Measurements from ENCODE around the gene AEBP2.
"Not testable (repeated sequence)": the region's sequence is repeated elsewhere in the genome, so short reads cannot be mapped to it uniquely, and the experiment has no call there.

AEBP2 gene

DNA sequence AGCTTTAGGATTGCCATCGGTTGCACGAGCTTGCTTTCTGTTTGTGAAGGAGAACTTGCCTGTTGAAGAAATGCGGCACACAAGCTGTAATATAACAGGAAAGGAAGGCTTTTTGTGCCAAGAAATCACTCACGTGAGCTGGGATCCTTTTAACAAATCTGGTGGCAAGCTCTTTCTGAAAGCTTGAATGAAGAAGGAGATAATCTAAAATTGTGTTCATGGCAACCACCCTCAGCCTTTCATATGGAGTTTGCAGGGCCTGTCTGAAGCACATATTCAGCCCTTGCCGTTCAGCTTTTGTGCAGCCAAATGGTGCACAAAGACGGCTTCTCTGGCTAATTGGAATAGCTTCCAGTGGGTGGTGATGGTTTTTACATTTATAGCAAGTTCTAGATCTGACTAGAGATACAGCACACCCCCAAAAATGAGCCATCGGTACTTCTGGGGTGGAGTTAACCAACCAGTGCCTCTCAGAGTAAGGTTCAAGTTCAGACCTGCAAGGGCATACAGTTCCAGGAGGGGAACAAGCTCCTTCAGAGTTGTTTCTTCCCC lies 107.4 kb downstream of the AEBP2 start:
- H3K9me3 ChIP-seq (ENCODE audit: insufficient read depth, low read length): no peaks in the 10 kb centered on the region
- H3K79me2 ChIP-seq (ENCODE audit: low read length): no peaks in the 10 kb centered on the region
- no peak overlapping the region for H3K27ac ChIP-seq (ENCODE audit: low read length)
- H3K27me3 ChIP-seq (ENCODE audit: low read depth, low read length): no peaks in the 10 kb centered on the region
- no peak overlapping the region for H2AFZ ChIP-seq (ENCODE audit: low read depth, low read length)
- no peaks in the 10 kb centered on the region for H4K20me1 ChIP-seq (ENCODE audit: insufficient read depth, low read length)
- H3K4me1 ChIP-seq (ENCODE audit: low read length): no peaks in the 10 kb centered on the region
- H3K9ac ChIP-seq (ENCODE audit: low read length): no peak overlapping the region
- no peak overlapping the region for H3K4me3 ChIP-seq (ENCODE audit: low read length)
- TF ChIP-seq, protein P1, sequence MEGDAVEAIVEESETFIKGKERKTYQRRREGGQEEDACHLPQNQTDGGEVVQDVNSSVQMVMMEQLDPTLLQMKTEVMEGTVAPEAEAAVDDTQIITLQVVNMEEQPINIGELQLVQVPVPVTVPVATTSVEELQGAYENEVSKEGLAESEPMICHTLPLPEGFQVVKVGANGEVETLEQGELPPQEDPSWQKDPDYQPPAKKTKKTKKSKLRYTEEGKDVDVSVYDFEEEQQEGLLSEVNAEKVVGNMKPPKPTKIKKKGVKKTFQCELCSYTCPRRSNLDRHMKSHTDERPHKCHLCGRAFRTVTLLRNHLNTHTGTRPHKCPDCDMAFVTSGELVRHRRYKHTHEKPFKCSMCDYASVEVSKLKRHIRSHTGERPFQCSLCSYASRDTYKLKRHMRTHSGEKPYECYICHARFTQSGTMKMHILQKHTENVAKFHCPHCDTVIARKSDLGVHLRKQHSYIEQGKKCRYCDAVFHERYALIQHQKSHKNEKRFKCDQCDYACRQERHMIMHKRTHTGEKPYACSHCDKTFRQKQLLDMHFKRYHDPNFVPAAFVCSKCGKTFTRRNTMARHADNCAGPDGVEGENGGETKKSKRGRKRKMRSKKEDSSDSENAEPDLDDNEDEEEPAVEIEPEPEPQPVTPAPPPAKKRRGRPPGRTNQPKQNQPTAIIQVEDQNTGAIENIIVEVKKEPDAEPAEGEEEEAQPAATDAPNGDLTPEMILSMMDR (IDR thresholded peaks at IDR 0.05; ENCODE audit: low read depth, low read length): no peak
- TF ChIP-seq EZH2phosphoT487 (IDR thresholded peaks at IDR 0.05; ENCODE audit: low read depth): no peak
- no peak overlapping the region for H3K4me2 ChIP-seq (ENCODE audit: low read length)
- H3K36me3 ChIP-seq (replicated peaks; ENCODE audit: low read depth, low read length): no peaks in the 10 kb centered on the region

DNA sequence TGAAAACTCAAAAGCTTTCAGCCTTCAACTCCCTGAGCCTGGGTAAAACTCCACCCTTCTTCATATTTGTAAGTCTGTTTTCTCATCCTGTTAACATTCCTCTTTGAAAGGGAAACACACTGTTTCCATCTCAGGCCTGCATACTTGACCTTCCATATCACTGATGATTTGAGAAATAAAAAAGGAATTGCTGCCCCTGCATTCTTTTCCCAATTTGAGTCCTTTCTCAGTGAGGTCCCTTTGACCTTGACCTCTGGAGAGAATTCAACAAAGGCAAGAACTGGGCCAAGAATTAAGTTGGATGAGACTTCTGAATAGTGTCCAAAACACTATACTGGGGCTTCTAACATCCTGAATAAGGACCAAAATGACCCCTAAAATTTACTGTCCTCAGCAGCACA lies 108.0 kb downstream of the AEBP2 start:
- no peak overlapping the region for H3K4me2 ChIP-seq (ENCODE audit: low read length)
- no peaks in the 10 kb centered on the region for H3K36me3 ChIP-seq (replicated peaks; ENCODE audit: low read depth, low read length)
- H3K4me1 ChIP-seq (ENCODE audit: low read length): peaks cover under 1% of the 10 kb centered on the region

DNA sequence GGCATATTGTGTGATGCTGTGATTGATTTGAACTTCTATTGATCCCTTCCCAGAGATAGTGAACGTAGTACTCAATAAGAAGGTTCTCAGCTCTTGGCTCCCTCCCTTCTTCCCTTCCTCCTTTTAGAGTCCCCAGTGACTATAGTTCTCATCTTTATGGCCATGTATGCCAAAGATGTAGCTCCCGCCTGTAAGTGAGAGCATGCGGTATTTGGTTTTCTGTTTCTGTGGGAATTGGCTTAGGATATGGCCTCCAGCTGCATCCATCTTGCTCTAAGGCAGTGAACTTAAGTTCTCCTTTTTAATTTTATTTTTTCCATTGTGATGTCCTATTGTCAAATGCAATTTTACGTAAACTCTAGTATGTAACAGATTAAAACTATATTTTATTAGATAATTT lies 109.5 kb downstream of the AEBP2 start:
- Histone ChIP-seq H2AFZ (ENCODE audit: low read depth, low read length) (no peak overlapping the region), H3K4me1 (ENCODE audit: low read length) (peaks cover 4% of the 10 kb centered on the region), H3K9ac (ENCODE audit: low read length) (no peak overlapping the region), H3K4me2 (ENCODE audit: low read length) (no peak overlapping the region), H3K27ac (ENCODE audit: low read length) (no peak overlapping the region), H3K79me2 (ENCODE audit: low read length) (no peaks in the 10 kb centered on the region), H3K9me3 (ENCODE audit: insufficient read depth, low read length) (no peaks in the 10 kb centered on the region), H3K36me3 (replicated peaks; ENCODE audit: low read depth, low read length) (peaks cover 2% of the 10 kb centered on the region), H4K20me1 (ENCODE audit: insufficient read depth, low read length) (no peaks in the 10 kb centered on the region), H3K4me3 (ENCODE audit: low read length) (no peak overlapping the region), H3K27me3 (ENCODE audit: low read depth, low read length) (no peaks in the 10 kb centered on the region)
- TF ChIP-seq, protein P1 (IDR thresholded peaks at IDR 0.05; ENCODE audit: low read depth, low read length): no peak
- TF ChIP-seq EZH2phosphoT487 (IDR thresholded peaks at IDR 0.05; ENCODE audit: low read depth): no peak

More for the DNA sequence above, 108.0 kb downstream of the AEBP2 start:
- no peaks in the 10 kb centered on the region for H4K20me1 ChIP-seq (ENCODE audit: insufficient read depth, low read length)
- no peak overlapping the region for H3K9ac ChIP-seq (ENCODE audit: low read length)
- TF ChIP-seq, protein P1 (IDR thresholded peaks at IDR 0.05; ENCODE audit: low read depth, low read length): no peak
- no peak for TF ChIP-seq EZH2phosphoT487 (IDR thresholded peaks at IDR 0.05; ENCODE audit: low read depth)
- no peak overlapping the region for H2AFZ ChIP-seq (ENCODE audit: low read depth, low read length)
- H3K79me2 ChIP-seq (ENCODE audit: low read length): no peaks in the 10 kb centered on the region
- H3K9me3 ChIP-seq (ENCODE audit: insufficient read depth, low read length): no peaks in the 10 kb centered on the region
- no peak overlapping the region for H3K27ac ChIP-seq (ENCODE audit: low read length)
- no peak overlapping the region for H3K4me3 ChIP-seq (ENCODE audit: low read length)
- no peaks in the 10 kb centered on the region for H3K27me3 ChIP-seq (ENCODE audit: low read depth, low read length)

DNA sequence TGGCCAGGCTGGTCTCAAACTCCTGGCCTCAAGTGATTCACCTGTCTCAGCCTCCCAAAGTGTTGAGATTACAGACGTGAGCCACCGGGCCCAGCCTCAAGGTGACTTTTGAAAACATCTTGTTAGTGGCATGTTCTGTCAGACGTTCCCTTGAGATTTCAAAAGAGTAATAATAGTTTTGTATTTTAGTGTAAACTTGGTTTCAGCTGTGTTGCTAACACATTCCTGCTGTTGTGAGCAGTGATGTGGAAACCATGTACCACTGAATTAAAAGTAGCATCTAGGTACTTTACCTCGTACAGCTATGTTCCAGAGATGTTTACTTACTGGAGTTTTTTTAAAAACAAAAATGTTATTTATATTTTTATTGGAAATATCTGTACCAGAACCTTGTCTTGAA lies 111.3 kb downstream of the AEBP2 start:
- Histone ChIP-seq H3K9me3 (ENCODE audit: insufficient read depth, low read length) (no peaks in the 10 kb centered on the region), H3K9ac (ENCODE audit: low read length) (no peak overlapping the region), H3K79me2 (ENCODE audit: low read length) (no peaks in the 10 kb centered on the region), H3K4me3 (ENCODE audit: low read length) (no peak overlapping the region), H2AFZ (ENCODE audit: low read depth, low read length) (no peak overlapping the region), H3K4me1 (ENCODE audit: low read length) (peaks cover 4% of the 10 kb centered on the region), H4K20me1 (ENCODE audit: insufficient read depth, low read length) (no peaks in the 10 kb centered on the region), H3K4me2 (ENCODE audit: low read length) (no peak overlapping the region), H3K27me3 (ENCODE audit: low read depth, low read length) (no peaks in the 10 kb centered on the region), H3K36me3 (replicated peaks; ENCODE audit: low read depth, low read length) (peaks cover 2% of the 10 kb centered on the region), H3K27ac (ENCODE audit: low read length) (no peak overlapping the region)
- TF ChIP-seq, protein P1 (IDR thresholded peaks at IDR 0.05; ENCODE audit: low read depth, low read length): no peak
- TF ChIP-seq EZH2phosphoT487 (IDR thresholded peaks at IDR 0.05; ENCODE audit: low read depth): no peak

DNA sequence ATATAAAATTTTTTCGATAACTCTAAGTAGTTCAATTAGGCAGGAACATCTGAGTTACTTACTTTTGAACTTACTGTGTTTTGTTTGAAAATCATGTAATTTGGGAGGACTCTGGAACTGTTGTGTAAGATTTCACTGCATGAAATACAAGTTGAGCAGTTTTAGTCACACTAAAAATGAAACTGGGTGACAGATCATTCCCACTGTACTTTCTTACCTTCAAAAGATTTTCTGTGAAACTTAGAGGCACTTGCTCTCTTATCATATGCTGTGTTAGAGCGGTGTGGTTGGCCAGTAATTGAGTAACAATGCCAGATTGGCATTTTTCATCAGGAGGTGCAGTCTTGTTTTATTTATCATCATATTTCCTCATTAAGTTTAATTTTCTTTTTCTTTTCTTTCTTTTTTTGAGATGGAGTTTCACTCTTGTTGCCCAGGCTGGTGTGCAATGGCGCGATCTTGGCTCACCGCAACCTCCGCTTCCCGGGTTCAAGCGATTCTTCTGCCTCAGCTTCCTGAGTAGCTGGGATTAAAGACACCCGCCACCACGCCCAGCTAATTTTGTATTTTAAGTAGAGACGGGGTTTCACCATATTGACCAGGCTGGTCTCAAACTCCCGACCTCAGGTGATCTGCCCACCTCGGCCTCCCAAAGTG lies 113.3 kb downstream of the AEBP2 start:
- not testable (repeated sequence) for H3K27me3 ChIP-seq (ENCODE audit: low read depth, low read length); H3K79me2 ChIP-seq (ENCODE audit: low read length); H4K20me1 ChIP-seq (ENCODE audit: insufficient read depth, low read length); H2AFZ ChIP-seq (ENCODE audit: low read depth, low read length); H3K4me1 ChIP-seq (ENCODE audit: low read length); H3K9ac ChIP-seq (ENCODE audit: low read length); H3K4me2 ChIP-seq (ENCODE audit: low read length); H3K36me3 ChIP-seq (replicated peaks; ENCODE audit: low read depth, low read length); H3K27ac ChIP-seq (ENCODE audit: low read length); H3K4me3 ChIP-seq (ENCODE audit: low read length); H3K9me3 ChIP-seq (ENCODE audit: insufficient read depth, low read length)

Data from OCI-LY3 (cell line).